PC-3 (cell line): ENCODE data around the gene ATG13. TPM values are rescaled to one million over a fixed set of nuclear protein-coding genes. Genes with fewer than 3 reads are reported as not detected.

Experiments used
- ATAC-seq: fragments of 200-7000 bp; cut with Tn5 transposase; 2 replicates; pipeline ENCODE4 v1.9.1; 2020; ENCODE audit warnings: mild to moderate bottlenecking, moderate library complexity
- BruUV-seq: library from RNA; stranded (reverse); fragments of 400-500 nt; replicated peaks from 2 replicates; lab custom pipeline; 2021; lab: Mats Ljungman, UMichigan
- CTCF ChIA-PET: fragments of 300-600 bp; sonication (Branson Sonifier 250); formaldehyde crosslinking; loops from one replicate; lab custom pipeline; 2022; ENCODE audit warnings: antibody characterized with exemption; lab: Charles Lee
- POLR2A ChIA-PET: fragments of 300-600 bp; sonication (Branson Sonifier 250); formaldehyde crosslinking; loops from one replicate; lab custom pipeline; 2022; ENCODE audit warnings: antibody characterized with exemption; ENCODE audit not compliant: unreplicated experiment; lab: Charles Lee
- DNase-seq: peaks from one replicate; pipeline ENCODE4 v3.0.0-alpha.2; 2015
- H2AFZ ChIP-seq: fragments of 300-600 bp; sonication (generic); 2 replicates; pipeline ENCODE4 v1.6.0; 2016; ENCODE audit warnings: antibody characterized with exemption, low read length
- H3F3A ChIP-seq: fragments of 300-600 bp; sonication (generic); one replicate; pipeline ENCODE4 v1.6.0; 2017; ENCODE audit warnings: antibody characterized with exemption, low read length, control low read depth, mild to moderate bottlenecking; ENCODE audit not compliant: unreplicated experiment
- H3K27ac ChIP-seq: fragments of 300-600 bp; sonication (generic); 2 replicates; pipeline ENCODE4 v1.5.1; 2016; ENCODE audit warnings: mild to moderate bottlenecking, low read length
- H3K27me3 ChIP-seq: fragments of 300-600 bp; sonication (generic); 2 replicates; pipeline ENCODE4 v1.6.1; 2016; ENCODE audit warnings: low read length, mixed read lengths
- H3K36me3 ChIP-seq: fragments of 300-600 bp; sonication (generic); 2 replicates; pipeline ENCODE4 v1.6.1; 2016; ENCODE audit warnings: low read depth, mixed run types, low read length, mixed read lengths
- H3K4me1 ChIP-seq: fragments of 300-600 bp; sonication (generic); 2 replicates; pipeline ENCODE4 v1.5.1; 2016; ENCODE audit warnings: low read length; ENCODE audit not compliant: insufficient read depth
- H3K4me2 ChIP-seq: fragments of 300-600 bp; sonication (generic); 2 replicates; pipeline ENCODE4 v1.6.0; 2016; ENCODE audit warnings: low read length
- H3K4me3 ChIP-seq: fragments of 300-600 bp; sonication (generic); 2 replicates; pipeline ENCODE4 v1.5.1; 2016; ENCODE audit warnings: mild to moderate bottlenecking, low read length, mixed read lengths
- H3K79me2 ChIP-seq: fragments of 300-600 bp; sonication (generic); 2 replicates; pipeline ENCODE4 v1.6.1; 2017; ENCODE audit warnings: low read length, mixed read lengths
- H3K9ac ChIP-seq: fragments of 300-600 bp; sonication (generic); 2 replicates; pipeline ENCODE4 v1.6.0; 2016; ENCODE audit warnings: mild to moderate bottlenecking, low read length
- H3K9me2 ChIP-seq: fragments of 300-600 bp; sonication (generic); replicated peaks from 2 replicates; pipeline ENCODE4 v1.6.1; 2016; ENCODE audit warnings: mixed run types, low read length, mixed read lengths
- H3K9me3 ChIP-seq: fragments of 300-600 bp; sonication (generic); 2 replicates; pipeline ENCODE4 v1.6.1; 2016; ENCODE audit warnings: low read length, mixed read lengths
- H4K20me1 ChIP-seq: fragments of 300-600 bp; sonication (generic); 2 replicates; pipeline ENCODE4 v1.6.1; 2016; ENCODE audit warnings: low read length, mixed read lengths
- CTCF ChIP-seq: fragments of 300-600 bp; sonication (generic); conservative IDR thresholded peaks from 2 replicates; pipeline ENCODE4 v1.5.1; 2017; ENCODE audit warnings: antibody characterized with exemption, low read depth, mild to moderate bottlenecking, low read length
- EZH2 ChIP-seq: fragments of 300-600 bp; sonication (generic); IDR thresholded peaks from one replicate; pipeline ENCODE4 v1.6.1; 2017; ENCODE audit warnings: antibody characterized with exemption, mild to moderate bottlenecking, low read length; ENCODE audit not compliant: unreplicated experiment
- EZH2phosphoT487 ChIP-seq: fragments of 300-600 bp; sonication (generic); IDR thresholded peaks from 2 replicates; pipeline ENCODE4 v1.6.1; 2018; ENCODE audit warnings: mild to moderate bottlenecking, antibody characterized with exemption, low read length, borderline replicate concordance
- intact Hi-C: fragments of 100-400 bp; cut with micrococcal nuclease; formaldehyde crosslinking; loops from 2 replicates; pipeline ENCODE4 v1.9.0; 2023
- total RNA-seq: library from RNA; depleted of rRNA; stranded (reverse); fragments of >200 nt; gene quantifications from 2 replicates; pipeline ENCODE4 v1.2.3, GENCODE V29; 2014

ATG13 gene
- total RNA-seq, 1 experiment from 2014 or later: 95.0 TPM

GRCh38 chr11:46719543-46720218 lies 102.3 kb downstream of the ATG13 start:
- ChIA-PET POLR2A (no interaction called here), CTCF (no interaction called here)
- H3F3A ChIP-seq: no peaks in the 10 kb centered on the region
- intact Hi-C loops: no loop called here
- no peaks in the 10 kb centered on the region for H3K9me3 ChIP-seq
- no TSS peak for BruUV-seq
- no peaks in the 10 kb centered on the region for H3K36me3 ChIP-seq
- TF ChIP-seq EZH2: no peak
- TF ChIP-seq EZH2phosphoT487: no peak
- TF ChIP-seq CTCF: no peak
- H3K27me3 ChIP-seq: no peaks in the 10 kb centered on the region
- H3K4me1 ChIP-seq: peaks cover 16% of the 10 kb centered on the region
- H3K4me3 ChIP-seq: no peak overlapping the region
- H3K9me2 ChIP-seq: no peaks in the 10 kb centered on the region
- no peak overlapping the region for H2AFZ ChIP-seq
- no peaks in the 10 kb centered on the region for H3K79me2 ChIP-seq
- no peak overlapping the region for H3K9ac ChIP-seq
- ATAC-seq: no peak
- no peaks in the 10 kb centered on the region for H4K20me1 ChIP-seq
- DNase-seq: no peak
- no peak overlapping the region for H3K4me2 ChIP-seq
- no peak overlapping the region for H3K27ac ChIP-seq

GRCh38 chr11:46721286-46721685 lies 103.9 kb downstream of the ATG13 start:
- Histone ChIP-seq H3K4me3 (no peak overlapping the region), H2AFZ (no peak overlapping the region), H3K27ac (no peak overlapping the region), H3K36me3 (no peaks in the 10 kb centered on the region), H3K79me2 (no peaks in the 10 kb centered on the region), H3K9ac (no peak overlapping the region), H3K9me2 (no peaks in the 10 kb centered on the region), H3K27me3 (no peaks in the 10 kb centered on the region), H4K20me1 (no peaks in the 10 kb centered on the region), H3K9me3 (no peaks in the 10 kb centered on the region), H3F3A (no peaks in the 10 kb centered on the region), H3K4me1 (peaks cover 11% of the 10 kb centered on the region), H3K4me2 (no peak overlapping the region)
- no peak for DNase-seq
- CTCF ChIA-PET: no interaction called here
- no peak for ATAC-seq
- POLR2A ChIA-PET: no interaction called here
- intact Hi-C loops: no loop called here
- TF ChIP-seq CTCF (no peak), EZH2 (no peak), EZH2phosphoT487 (no peak)
- no TSS peak for BruUV-seq

GRCh38 chr11:46722566-46723358 lies 105.4 kb downstream of the ATG13 start:
- Histone ChIP-seq H3K27me3 (no peaks in the 10 kb centered on the region), H3K79me2 (no peaks in the 10 kb centered on the region), H3F3A (no peaks in the 10 kb centered on the region), H3K4me1 (peaks cover 10% of the 10 kb centered on the region), H3K27ac (no peak overlapping the region), H3K36me3 (no peaks in the 10 kb centered on the region), H3K9me2 (no peaks in the 10 kb centered on the region), H4K20me1 (no peaks in the 10 kb centered on the region), H3K9ac (no peak overlapping the region), H3K4me3 (no peak overlapping the region), H3K9me3 (no peaks in the 10 kb centered on the region), H2AFZ (no peak overlapping the region), H3K4me2 (no peak overlapping the region)
- no TSS peak for BruUV-seq
- DNase-seq (no peak), ATAC-seq (no peak)
- TF ChIP-seq EZH2 (no peak), EZH2phosphoT487 (no peak), CTCF (no peak)
- intact Hi-C loops: no loop called here
- POLR2A ChIA-PET: interaction anchor here (0.7 kb wide), 1 partner anchor 89 kb away, joined by 3 read pairs; no protein-coding TSS in a partner anchor
- CTCF ChIA-PET: no interaction called here
